AG20443 (cell line): ENCODE results near the gene LMO3.
A peak's percentile ranks its signal among the peaks of the same experiment; 100 is the strongest.

Experiments
- DNase-seq: peaks from one replicate; pipeline ENCODE4 v3.0.0; 2012; ENCODE audit warnings: low spot score, mixed read lengths

Gene LMO3

GRCh38 chr12:16600525-16600924 lies 5.4 kb downstream of the LMO3 start:
- DNase-seq: no peak

DNA sequence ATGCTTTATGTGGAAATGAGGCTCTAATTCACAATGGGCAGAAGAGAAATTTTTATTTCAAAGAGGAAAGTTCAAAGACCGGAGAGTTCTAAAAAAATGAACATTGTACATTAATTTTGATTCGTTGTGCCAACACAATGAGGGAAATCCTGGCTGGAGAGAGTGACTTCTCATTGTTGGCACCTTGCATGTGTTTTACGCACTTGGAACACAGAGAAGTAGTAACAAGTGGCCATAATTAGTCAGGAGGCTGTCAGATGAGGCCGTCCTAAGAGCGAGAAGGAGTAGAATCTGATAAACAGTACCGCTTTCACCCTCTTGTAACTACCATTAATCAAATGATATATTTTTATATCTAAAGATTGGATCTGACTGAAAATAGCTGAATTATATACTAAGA lies 6.9 kb downstream of the LMO3 start:
- no peak for DNase-seq

- no peak for DNase-seq
Observed at GRCh38 chr12:16594797-16595196, 11.2 kb downstream of the LMO3 start.

DNA sequence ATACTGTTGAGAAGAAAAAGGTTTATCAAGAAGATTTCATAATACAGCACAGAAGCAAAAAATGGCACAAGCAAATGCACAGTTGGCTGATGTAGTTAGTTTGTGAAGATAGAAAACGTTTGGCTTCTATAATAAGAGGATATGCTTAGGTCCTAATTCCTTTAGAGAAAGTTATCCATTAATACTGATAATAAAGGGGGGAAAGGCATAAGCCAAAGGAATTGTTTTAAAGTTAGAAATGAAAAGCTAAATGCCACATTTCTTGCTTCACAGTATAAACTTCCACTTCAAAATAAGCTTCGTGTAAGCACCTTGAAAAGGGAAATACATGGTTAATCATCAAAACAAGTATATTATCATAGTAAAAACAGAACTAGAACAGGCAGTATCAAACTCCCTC lies 12.4 kb downstream of the LMO3 start:
- no peak for DNase-seq

DNA sequence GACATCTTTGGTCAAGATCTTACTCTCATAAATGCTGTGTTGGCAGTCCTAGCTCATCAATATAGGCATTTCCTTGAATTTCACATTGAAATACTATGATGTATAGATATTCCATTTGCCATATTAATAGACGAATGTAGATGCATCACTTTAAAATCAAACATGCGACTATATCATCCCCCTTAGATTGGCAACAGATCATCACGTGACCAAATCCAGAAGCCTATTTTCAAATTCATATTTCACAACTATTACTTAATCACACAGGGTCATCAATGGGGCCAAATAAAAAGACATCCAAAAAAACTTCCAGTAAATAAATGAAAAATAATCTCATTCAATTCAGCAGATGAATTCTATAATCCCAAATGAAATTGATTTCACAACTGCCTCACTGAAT lies 15.3 kb downstream of the LMO3 start:
- DNase-seq: no peak

GRCh38 chr12:16588812-16589211 lies 17.1 kb downstream of the LMO3 start:
- DNase-seq: no peak

DNA sequence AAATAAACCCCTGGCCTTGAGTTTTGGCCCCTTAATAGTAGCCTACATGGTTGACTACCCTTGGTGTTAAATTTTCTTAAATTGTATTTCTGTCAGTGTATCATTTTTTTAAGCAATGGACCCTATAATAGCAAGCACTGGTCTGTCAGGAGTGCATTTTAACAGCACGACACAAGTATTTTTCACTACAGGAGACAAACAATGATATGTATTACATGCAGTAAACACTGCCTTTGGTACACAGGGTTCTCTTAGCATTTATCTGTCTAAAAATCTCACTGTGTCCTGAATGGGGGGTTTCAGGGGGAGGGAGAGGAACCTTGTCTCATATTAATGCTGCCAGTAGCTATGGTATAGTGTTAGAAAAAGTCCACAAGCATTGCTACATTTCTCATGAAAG lies 18.4 kb downstream of the LMO3 start:
- no peak for DNase-seq

GRCh38 chr12:16587110-16587453 lies 18.9 kb downstream of the LMO3 start:
- no peak for DNase-seq

DNA sequence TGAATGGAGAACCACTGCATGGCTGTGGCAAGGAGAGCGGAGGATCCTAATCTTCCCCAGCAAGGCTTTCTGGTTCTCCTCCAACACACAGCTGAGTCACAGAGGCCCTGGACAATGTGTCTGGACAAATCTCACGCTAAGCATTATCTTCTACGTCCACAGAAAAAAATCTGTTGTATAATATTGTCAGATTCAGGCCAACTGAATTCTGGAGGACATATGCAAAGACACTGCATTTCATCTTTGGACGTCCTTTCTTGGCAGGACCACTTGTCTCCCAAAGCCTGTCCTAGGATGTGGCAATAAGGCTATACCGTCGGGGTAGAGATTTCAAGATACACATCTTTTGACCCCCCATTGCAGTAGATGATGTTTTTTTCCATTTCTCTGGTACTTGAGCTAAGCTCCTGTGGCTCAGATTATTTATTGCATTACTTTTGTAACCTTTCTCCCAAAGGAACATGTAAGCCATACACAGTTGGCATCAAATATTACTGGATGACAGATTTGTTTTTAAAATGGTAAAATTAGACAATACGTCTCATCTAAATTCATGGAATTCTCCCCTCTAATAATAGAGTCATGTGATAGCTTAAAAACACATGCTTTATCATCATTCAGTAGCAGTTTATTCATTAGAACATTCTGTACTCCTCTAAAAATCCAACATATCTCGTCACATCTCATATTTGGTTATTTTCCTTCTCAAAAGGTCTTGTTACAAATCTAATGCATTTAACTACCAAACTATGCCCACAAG lies 19.4 kb downstream of the LMO3 start:
- peak; percentile 67 for DNase-seq

- no peak for DNase-seq
Observed at GRCh38 chr12:16585781-16586180, 20.2 kb downstream of the LMO3 start.

- DNase-seq: no peak
Observed at GRCh38 chr12:16583969-16584745, 21.8 kb downstream of the LMO3 start.

DNA sequence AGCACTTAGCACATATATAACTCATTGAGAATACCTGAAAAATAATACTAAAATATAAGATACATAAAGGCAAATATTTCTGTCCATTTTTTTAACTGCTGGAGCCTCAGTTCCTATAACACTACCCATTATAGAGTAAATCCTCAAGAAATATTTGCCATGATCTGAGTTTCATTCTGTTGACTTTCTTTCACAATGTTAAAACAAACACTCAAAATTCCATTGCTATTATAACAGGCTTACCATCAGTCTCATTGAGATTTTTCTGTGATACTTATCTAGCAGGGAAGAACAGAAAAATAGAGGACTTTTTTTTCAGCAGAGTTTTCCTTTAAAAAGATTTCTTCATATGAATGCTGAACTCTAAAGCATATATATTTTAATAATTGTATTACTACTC lies 24.5 kb downstream of the LMO3 start:
- no peak for DNase-seq

DNA sequence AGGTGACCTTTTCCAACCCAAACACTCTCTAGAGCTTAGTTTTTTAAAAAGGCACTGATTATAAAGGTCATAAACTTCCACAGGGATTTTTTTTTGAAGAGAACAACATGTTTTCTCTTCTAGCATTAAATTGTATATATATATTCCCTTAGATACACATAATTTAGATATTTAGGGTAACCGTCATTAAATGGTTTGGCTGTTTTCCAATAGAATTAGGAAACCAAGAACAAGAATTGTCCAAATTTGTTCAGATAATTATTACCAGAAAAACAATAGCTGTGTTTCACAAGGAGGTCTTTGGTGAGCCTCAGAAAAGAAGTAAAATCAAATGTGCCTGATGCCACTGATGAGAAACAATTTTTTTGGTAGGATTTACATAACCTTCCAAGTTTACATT lies 26.9 kb downstream of the LMO3 start:
- DNase-seq: no peak

GRCh38 chr12:16573398-16574077 lies 32.4 kb downstream of the LMO3 start:
- DNase-seq: peak; percentile 8

DNA sequence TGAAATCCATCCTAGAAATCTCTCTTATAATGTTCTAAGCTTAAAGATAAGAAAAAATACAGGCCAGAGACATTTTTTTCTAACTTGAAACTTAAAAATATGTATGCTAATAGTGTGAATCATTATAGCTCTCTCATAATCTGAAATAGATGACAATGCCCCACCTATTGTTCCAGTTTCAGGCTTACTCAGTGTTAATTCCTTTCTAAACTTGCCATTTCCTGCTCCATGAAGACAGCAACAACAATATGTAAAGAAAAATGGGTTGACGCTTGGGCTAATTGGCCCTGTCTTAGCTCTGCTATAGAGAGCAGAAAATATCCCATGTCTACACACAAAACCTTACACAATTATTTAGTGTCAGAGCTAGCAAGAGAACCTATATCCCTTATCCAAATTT lies 37.1 kb downstream of the LMO3 start:
- DNase-seq: no peak

GRCh38 chr12:16564675-16565074 lies 41.3 kb downstream of the LMO3 start:
- no peak for DNase-seq

- DNase-seq: no peak
Observed at GRCh38 chr12:16563504-16563903, 42.5 kb downstream of the LMO3 start.

GRCh38 chr12:16562921-16563320 lies 43.0 kb downstream of the LMO3 start:
- no peak for DNase-seq

- no peak for DNase-seq
Observed at GRCh38 chr12:16562435-16562834, 43.5 kb downstream of the LMO3 start.

- DNase-seq: no peak
Observed at GRCh38 chr12:16560273-16560672, 45.7 kb downstream of the LMO3 start.

GRCh38 chr12:16555630-16556029 lies 50.3 kb downstream of the LMO3 start:
- peak; percentile 41 for DNase-seq

- no peak for DNase-seq
Observed at GRCh38 chr12:16553457-16553856, 52.5 kb downstream of the LMO3 start.

- no peak for DNase-seq
Observed at GRCh38 chr12:16552301-16552700, 53.7 kb downstream of the LMO3 start.
